ENCODE measurements around the gene AOX1. TPM values are rescaled to one million over a fixed set of nuclear protein-coding genes. Genes with fewer than 3 reads are reported as not detected.

Gene AOX1
- total and polyA plus RNA-seq, 2 donors (not counting 1 experiment from before 2014, with no cell fraction given) = 0.18 TPM; not detected in 1

DNA sequence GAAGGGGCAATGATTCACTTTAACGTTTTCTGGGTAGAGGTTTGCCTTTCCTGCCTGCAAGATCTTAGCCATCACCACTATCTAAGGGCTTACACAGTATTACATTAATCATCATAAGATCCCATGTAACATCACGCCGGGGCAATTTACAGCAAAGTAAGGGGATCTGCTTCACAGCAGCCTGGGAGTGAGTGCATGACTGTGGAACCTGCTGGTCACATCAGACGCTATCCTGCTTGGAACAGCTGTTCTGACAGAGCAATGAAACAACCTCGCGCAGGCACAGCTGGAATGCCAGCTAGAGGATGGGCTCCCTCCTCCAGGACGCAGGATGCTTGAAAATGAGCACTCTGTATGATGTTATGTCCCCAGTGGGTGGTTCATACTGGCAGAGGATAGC is 89.0 kb downstream of the AOX1 start:
- WGBS (ENCODE audit: insufficient coverage) = 97% methylated on average over 6 of the region's 7 CpGs
- Histone ChIP-seq H3K9me3 (ENCODE audit: control extremely low read depth in 1 of 3, control insufficient read depth in 2 of 3, insufficient read depth in 1 of 3, low read length in 2 of 3) (no peaks in the 10 kb centered on the region), H3K27ac (ENCODE audit: low read length in 2 of 2) (no peak overlapping the region), H3K79me2 (ENCODE audit: control insufficient read depth, insufficient read depth, low read length) (no peaks in the 10 kb centered on the region), H3K4me2 (replicated peaks; ENCODE audit: low read depth, low read length, poor library complexity, severe bottlenecking) (no peak overlapping the region), H3K4me3 (ENCODE audit: control extremely low read depth in 1 of 5, extremely low read depth in 1 of 5, insufficient read depth in 1 of 5, low read depth in 2 of 5, low read length in 4 of 5) (no peak overlapping the region), H3K9ac (ENCODE audit: low read length) (no peak overlapping the region), H3K4me1 (ENCODE audit: control insufficient read depth in 2 of 2, insufficient read depth in 2 of 2, low read length in 2 of 2) (no peaks in the 10 kb centered on the region), H2AFZ (ENCODE audit: insufficient read depth, low read depth, low read length, poor library complexity, severe bottlenecking) (no peak overlapping the region), H4K20me1 (ENCODE audit: control insufficient read depth, insufficient read depth, low read length, poor library complexity, severe bottlenecking) (no peaks in the 10 kb centered on the region), H3K36me3 (replicated peaks in 1 of 2; ENCODE audit: control extremely low read depth in 1 of 2, control insufficient read depth in 1 of 2, extremely low read depth in 1 of 2, insufficient read depth in 2 of 2, low read length in 1 of 2) (no peaks in the 10 kb centered on the region), H3K27me3 (replicated peaks in 1 of 4; ENCODE audit: control extremely low read depth in 1 of 4, control insufficient read depth in 3 of 4, insufficient read depth in 4 of 4, low read length in 3 of 4) (peaks cover 0 to 6% (median 3%) of the 10 kb centered on the region in 4 experiments)
- H3K4me1 Mint-ChIP-seq = no peaks in the 10 kb centered on the region
- CTCF ChIA-PET = no interaction called here
- TF ChIP-seq EZH2 (IDR thresholded peaks at IDR 0.05; ENCODE audit: borderline replicate concordance, insufficient read depth, low read depth, low read length, poor library complexity, severe bottlenecking) = no peak
- TF ChIP-seq, protein P1, sequence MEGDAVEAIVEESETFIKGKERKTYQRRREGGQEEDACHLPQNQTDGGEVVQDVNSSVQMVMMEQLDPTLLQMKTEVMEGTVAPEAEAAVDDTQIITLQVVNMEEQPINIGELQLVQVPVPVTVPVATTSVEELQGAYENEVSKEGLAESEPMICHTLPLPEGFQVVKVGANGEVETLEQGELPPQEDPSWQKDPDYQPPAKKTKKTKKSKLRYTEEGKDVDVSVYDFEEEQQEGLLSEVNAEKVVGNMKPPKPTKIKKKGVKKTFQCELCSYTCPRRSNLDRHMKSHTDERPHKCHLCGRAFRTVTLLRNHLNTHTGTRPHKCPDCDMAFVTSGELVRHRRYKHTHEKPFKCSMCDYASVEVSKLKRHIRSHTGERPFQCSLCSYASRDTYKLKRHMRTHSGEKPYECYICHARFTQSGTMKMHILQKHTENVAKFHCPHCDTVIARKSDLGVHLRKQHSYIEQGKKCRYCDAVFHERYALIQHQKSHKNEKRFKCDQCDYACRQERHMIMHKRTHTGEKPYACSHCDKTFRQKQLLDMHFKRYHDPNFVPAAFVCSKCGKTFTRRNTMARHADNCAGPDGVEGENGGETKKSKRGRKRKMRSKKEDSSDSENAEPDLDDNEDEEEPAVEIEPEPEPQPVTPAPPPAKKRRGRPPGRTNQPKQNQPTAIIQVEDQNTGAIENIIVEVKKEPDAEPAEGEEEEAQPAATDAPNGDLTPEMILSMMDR (IDR thresholded peaks at IDR 0.05) = no peak
- no peak overlapping the region for H3K27ac Mint-ChIP-seq
- POLR2A ChIA-PET = no interaction called here
- DNase-seq (no peak), ATAC-seq (ENCODE audit: low read depth) (no peak)
- H3K9me3 Mint-ChIP-seq (ENCODE audit: insufficient read depth) = no peaks in the 10 kb centered on the region
- no peak overlapping the region for H3K4me3 Mint-ChIP-seq
- intact Hi-C loops (cut with micrococcal nuclease) = no loop called here
- peaks cover 30% of the 10 kb centered on the region for H3K27me3 Mint-ChIP-seq

DNA sequence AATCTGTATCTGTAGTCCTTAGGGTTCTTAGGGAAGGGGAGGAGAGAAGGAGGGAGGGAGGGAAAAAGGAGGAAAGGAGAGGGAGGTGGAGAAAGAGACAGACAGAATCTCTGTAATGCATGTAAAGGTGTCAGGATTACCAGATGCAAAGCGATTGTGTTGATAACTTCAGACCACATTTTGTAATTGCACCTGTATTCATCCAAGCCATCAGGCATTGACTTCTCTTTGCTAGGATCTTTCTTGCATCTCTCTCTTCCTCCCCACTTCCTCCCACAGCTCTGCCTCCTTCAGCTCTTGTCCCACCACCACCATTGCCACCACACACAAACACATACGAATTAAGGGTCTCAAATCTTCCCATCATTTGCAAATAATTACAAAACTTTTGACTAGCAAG is 91.4 kb downstream of the AOX1 start:
- Histone ChIP-seq H3K79me2 (ENCODE audit: control insufficient read depth, insufficient read depth, low read length) (no peaks in the 10 kb centered on the region), H3K9me3 (ENCODE audit: control extremely low read depth in 1 of 3, control insufficient read depth in 2 of 3, insufficient read depth in 1 of 3, low read length in 2 of 3) (no peaks in the 10 kb centered on the region), H4K20me1 (ENCODE audit: control insufficient read depth, insufficient read depth, low read length, poor library complexity, severe bottlenecking) (no peaks in the 10 kb centered on the region), H3K27me3 (replicated peaks in 1 of 4; ENCODE audit: control extremely low read depth in 1 of 4, control insufficient read depth in 3 of 4, insufficient read depth in 4 of 4, low read length in 3 of 4) (peaks cover 0 to 6% (median 3%) of the 10 kb centered on the region in 4 experiments), H3K4me1 (ENCODE audit: control insufficient read depth in 2 of 2, insufficient read depth in 2 of 2, low read length in 2 of 2) (no peaks in the 10 kb centered on the region), H3K36me3 (replicated peaks in 1 of 2; ENCODE audit: control extremely low read depth in 1 of 2, control insufficient read depth in 1 of 2, extremely low read depth in 1 of 2, insufficient read depth in 2 of 2, low read length in 1 of 2) (no peaks in the 10 kb centered on the region), H3K4me2 (replicated peaks; ENCODE audit: low read depth, low read length, poor library complexity, severe bottlenecking) (no peak overlapping the region), H3K4me3 (ENCODE audit: control extremely low read depth in 1 of 5, extremely low read depth in 1 of 5, insufficient read depth in 1 of 5, low read depth in 2 of 5, low read length in 4 of 5) (no peak overlapping the region), H3K9ac (ENCODE audit: low read length) (no peak overlapping the region), H2AFZ (ENCODE audit: insufficient read depth, low read depth, low read length, poor library complexity, severe bottlenecking) (no peak overlapping the region), H3K27ac (ENCODE audit: low read length in 2 of 2) (no peak overlapping the region)
- Mint-ChIP-seq H3K4me3 (no peak overlapping the region), H3K4me1 (no peaks in the 10 kb centered on the region), H3K27me3 (peaks cover 25% of the 10 kb centered on the region), H3K27ac (no peak overlapping the region), H3K9me3 (ENCODE audit: insufficient read depth) (no peaks in the 10 kb centered on the region)
- ATAC-seq (ENCODE audit: low read depth) (no peak), DNase-seq (no peak)
- intact Hi-C loops (cut with micrococcal nuclease) = no loop called here
- TF ChIP-seq, protein P1 (IDR thresholded peaks at IDR 0.05) = no peak
- TF ChIP-seq EZH2 (IDR thresholded peaks at IDR 0.05; ENCODE audit: borderline replicate concordance, insufficient read depth, low read depth, low read length, poor library complexity, severe bottlenecking) = no peak
- ChIA-PET CTCF (no interaction called here), POLR2A (no interaction called here)
- WGBS (ENCODE audit: insufficient coverage) = 83% methylated on average over 1 of the region's 2 CpGs

All from B cell (primary cell).